ENCODE data around the gene SLA2.

The SLA2 gene

DNA sequence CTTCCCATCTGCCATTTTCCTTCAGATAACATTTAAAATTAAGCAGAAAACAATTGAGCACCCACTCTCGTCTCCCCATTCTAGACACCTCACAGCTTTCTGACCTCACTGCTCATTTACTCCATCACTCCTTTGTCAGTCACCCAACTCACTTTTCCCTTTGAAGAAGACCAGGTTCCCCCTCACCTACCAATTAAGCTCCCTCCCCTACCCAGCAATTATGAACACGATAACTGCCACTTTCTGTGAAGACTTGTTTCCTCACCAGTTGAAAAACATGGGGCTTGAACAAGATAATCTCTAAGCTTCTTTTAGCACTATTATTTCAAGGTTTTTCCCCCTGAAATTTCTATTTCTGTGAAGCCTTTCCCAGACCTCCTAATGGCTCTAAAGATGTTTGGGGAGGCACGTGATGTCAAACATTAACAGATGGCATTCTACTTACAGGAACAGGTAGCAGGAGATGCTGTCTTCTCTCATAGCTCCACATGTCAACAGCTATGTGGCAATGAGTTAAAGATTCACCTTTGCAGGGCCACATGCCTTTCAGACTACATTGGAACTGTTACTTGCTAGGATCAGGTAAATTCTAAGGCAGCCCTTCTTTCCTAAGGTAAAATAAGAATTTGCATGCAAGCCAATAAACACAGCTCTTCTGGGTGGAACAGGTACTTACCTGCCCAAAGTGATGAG lies 24.8 kb upstream of the SLA2 start:
- TF ChIP-seq REST (IDR thresholded peaks at IDR 0.05; ENCODE audit: insufficient read depth in 1 of 2, low read depth in 2 of 2, low read length in 2 of 2) (no peak), TAF1 (IDR thresholded peaks at IDR 0.05; ENCODE audit: borderline replicate concordance, insufficient read depth, low read length) (no peak), SIN3A (IDR thresholded peaks at IDR 0.05; ENCODE audit: borderline replicate concordance, insufficient read depth, low read length) (no peak), FOXP2 (optimal IDR thresholded peaks at IDR 0.05; ENCODE audit: borderline replicate concordance, extremely low read depth, extremely low read length, insufficient read depth) (no peak), POLR2AphosphoS5 (IDR thresholded peaks at IDR 0.05; ENCODE audit: low read depth, low read length) (no peak)

DNA sequence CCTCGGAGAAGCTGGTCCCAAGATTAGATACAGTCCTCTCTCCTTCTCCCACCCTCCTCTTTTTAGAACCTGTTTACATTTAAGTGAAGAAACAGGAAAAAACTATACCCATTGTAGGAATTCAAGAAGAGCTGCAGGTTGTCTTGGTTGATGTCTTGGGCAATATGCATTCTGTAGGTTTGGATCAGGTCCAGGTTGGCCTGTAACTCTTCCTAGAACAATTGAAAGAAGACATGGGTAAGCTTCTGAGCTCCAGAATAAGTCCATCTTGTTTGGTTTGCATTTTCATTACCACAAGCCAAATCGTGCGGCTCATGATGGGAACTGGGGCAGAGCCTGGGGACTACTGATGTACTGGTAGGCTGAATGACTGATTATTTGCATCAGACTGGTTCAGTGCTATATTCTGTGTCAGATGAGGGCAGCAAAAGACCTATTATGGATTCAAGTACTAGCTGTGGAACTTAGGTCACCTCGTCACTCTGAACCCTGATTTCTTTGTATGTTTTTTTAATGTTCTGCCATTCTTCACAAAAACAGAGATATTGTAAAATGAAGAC lies 20.3 kb upstream of the SLA2 start:
- TF ChIP-seq SIN3A (IDR thresholded peaks at IDR 0.05; ENCODE audit: borderline replicate concordance, insufficient read depth, low read length): no peak
- no peak for TF ChIP-seq REST (IDR thresholded peaks at IDR 0.05; ENCODE audit: insufficient read depth in 1 of 2, low read depth in 2 of 2, low read length in 2 of 2)
- no peak for TF ChIP-seq FOXP2 (optimal IDR thresholded peaks at IDR 0.05; ENCODE audit: borderline replicate concordance, extremely low read depth, extremely low read length, insufficient read depth)
- TF ChIP-seq POLR2AphosphoS5 (IDR thresholded peaks at IDR 0.05; ENCODE audit: low read depth, low read length): no peak
- no peak for TF ChIP-seq TAF1 (IDR thresholded peaks at IDR 0.05; ENCODE audit: borderline replicate concordance, insufficient read depth, low read length)

GRCh38 chr20:36663031-36663430 lies 17.0 kb upstream of the SLA2 start:
- TF ChIP-seq POLR2AphosphoS5 (IDR thresholded peaks at IDR 0.05; ENCODE audit: low read depth, low read length) (no peak), TAF1 (IDR thresholded peaks at IDR 0.05; ENCODE audit: borderline replicate concordance, insufficient read depth, low read length) (no peak), SIN3A (IDR thresholded peaks at IDR 0.05; ENCODE audit: borderline replicate concordance, insufficient read depth, low read length) (no peak), REST (IDR thresholded peaks at IDR 0.05; ENCODE audit: insufficient read depth in 1 of 2, low read depth in 2 of 2, low read length in 2 of 2) (no peak), FOXP2 (optimal IDR thresholded peaks at IDR 0.05; ENCODE audit: borderline replicate concordance, extremely low read depth, extremely low read length, insufficient read depth) (no peak)

- no peak for TF ChIP-seq FOXP2 (optimal IDR thresholded peaks at IDR 0.05; ENCODE audit: borderline replicate concordance, extremely low read depth, extremely low read length, insufficient read depth)
- TF ChIP-seq POLR2AphosphoS5 (IDR thresholded peaks at IDR 0.05; ENCODE audit: low read depth, low read length): no peak
- TF ChIP-seq REST (IDR thresholded peaks at IDR 0.05; ENCODE audit: insufficient read depth in 1 of 2, low read depth in 2 of 2, low read length in 2 of 2): no peak
- TF ChIP-seq TAF1 (IDR thresholded peaks at IDR 0.05; ENCODE audit: borderline replicate concordance, insufficient read depth, low read length): no peak
- no peak for TF ChIP-seq SIN3A (IDR thresholded peaks at IDR 0.05; ENCODE audit: borderline replicate concordance, insufficient read depth, low read length)
Observed at GRCh38 chr20:36658300-36658699, 12.3 kb upstream of the SLA2 start.

Measured in PFSK-1 (cell line).